T47D (cell line): ENCODE measurements around the gene PCCA.
"Not testable (repeated sequence)": the region's sequence is repeated elsewhere in the genome, so short reads cannot be mapped to it uniquely, and the experiment has no call there.

Experiments used
- DNase-seq, 2 experiments: peaks; one replicate each; pipeline versions ENCODE4 v3.0.0 to v3.0.0-alpha.2; 2011 to 2012; ENCODE audit warnings: low read depth in 1 of 2, low spot score in 1 of 2
- JUND ChIP-seq: IDR thresholded peaks from 2 replicates; pipeline ENCODE4 v1.6.1; 2012; ENCODE audit warnings: low read depth
- in situ Hi-C: cut with HindIII; loops from 2 replicates; pipeline ENCODE4 v1.10.0; 2016; ENCODE audit warnings: low sequenced_read_pairs, low pct_unique_long_range_greater_than_20kb

Gene PCCA

DNA sequence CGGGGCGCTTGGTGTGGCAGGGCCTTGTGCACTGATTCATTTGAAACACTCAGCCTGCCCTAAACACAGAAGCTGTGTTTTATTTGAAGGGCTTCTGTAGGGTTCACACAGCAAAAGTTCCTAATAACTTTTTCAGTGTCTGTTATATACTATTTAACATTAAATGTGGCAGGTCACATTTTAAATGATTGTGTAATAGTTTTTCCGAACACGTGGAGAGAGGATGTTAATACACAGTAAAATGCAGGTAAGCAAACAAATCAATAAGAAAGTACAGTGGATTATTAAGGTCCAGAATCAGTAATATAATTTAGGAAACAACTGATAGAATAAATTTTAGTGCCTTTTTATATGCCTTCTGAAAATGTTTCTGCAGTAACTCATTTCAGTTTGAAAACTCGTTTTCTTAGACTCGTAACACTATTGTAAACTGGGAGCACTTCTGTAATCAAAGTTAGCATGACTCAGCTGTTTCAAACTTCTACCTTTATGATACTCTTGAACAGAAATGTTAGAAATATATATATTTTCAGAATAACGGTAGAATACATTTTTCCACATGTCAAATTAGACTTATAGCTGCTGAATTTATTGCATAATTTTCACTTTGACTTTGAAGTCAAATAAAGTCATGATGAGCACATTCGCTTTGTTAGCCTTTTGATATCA is 429.6 kb downstream of the PCCA start:
- TF ChIP-seq JUND, result no peak
- in situ Hi-C loops, result no loop called here

DNA sequence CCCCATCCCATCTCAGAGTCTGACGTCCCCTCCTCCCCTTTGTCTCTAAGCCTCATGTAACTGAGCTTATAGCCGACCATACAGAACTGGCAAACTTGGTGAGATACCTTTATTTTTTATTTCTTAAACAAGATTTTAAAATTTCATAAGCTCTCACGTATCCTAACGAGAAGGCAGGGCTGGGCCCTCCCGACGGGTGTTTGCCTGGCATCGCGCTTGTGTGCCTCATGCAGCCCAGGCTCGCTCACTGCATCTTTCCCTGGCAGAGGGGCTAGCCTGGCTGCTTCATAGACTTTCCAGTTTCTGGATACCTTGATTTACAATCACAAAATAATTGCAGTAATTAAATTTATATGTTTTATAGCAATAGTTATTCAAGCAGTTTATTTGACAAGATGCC is 430.7 kb downstream of the PCCA start:
- TF ChIP-seq JUND, result no peak
- DNase-seq, result no peak
- in situ Hi-C loops, result no loop called here

More for the DNA sequence above, 429.6 kb downstream of the PCCA start:
- no peak for DNase-seq

GRCh38 chr13:100520936-100521850 is 432.3 kb downstream of the PCCA start:
- no peak for TF ChIP-seq JUND
- no peak for DNase-seq
- in situ Hi-C loops, result no loop called here

DNA sequence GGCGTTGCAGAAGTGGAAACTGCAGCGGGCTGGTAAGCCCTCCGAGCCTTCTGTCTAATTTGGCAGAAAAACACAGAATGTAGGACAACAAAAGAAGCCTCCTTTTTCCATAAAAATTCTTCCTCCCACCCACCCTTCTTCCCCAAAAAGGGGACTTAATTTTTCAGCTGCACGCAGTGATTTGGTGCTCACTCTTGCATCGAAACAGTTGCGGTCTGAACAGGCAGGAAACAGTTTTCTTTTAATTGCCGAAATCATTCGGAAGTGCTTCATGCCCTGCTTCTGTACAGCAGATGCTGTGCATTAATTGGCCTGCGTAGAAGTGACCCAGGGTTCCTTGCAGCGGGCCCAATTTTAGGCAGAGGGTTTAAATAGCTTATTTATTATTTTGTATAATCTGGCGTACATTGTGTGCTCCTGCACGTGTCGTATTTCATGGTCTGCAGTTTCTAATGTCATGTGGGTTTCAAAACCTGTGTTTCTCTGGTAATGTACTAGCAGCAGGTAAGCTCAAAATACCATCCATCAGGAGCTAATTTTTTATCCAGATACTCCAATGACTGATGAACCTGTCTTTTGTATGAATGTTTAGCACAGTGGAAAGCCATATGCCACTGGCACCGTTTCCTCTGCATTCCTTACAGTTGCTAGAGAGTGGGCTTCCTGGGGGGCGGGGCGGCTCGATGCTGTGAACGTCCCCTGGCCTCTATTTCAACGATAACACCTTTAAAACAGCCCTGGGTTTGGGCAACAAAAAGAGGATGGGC is 433.1 kb downstream of the PCCA start:
- no peak for DNase-seq

GRCh38 chr13:100522618-100523309 is 433.9 kb downstream of the PCCA start:
- in situ Hi-C loops, result no loop called here
- DNase-seq, result no peak
- TF ChIP-seq JUND, result no peak

More for the DNA sequence above, 433.1 kb downstream of the PCCA start:
- TF ChIP-seq JUND, result no peak
- in situ Hi-C loops, result no loop called here

DNA sequence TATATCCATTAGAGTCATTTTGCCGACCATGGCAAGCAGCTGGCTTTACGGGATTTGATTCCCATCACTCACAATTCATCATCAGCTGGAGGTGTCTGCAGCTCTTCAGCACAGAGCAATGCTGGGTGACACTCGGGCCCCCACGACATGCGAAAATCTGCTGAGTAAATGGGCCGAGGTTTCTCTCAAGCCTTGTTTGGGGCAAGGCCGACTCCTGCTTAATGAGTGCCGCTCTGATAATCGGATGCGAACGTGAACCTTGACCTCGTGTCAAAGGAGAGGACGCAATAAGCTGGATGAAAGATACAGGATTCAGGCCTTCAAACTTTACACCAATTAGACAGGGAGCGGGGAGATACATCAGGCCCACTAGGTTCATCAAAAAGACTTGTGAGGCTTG is 434.5 kb downstream of the PCCA start:
- in situ Hi-C loops, result no loop called here

GRCh38 chr13:100523981-100524386 is 435.1 kb downstream of the PCCA start:
- no peak for TF ChIP-seq JUND
- DNase-seq, result no peak
- in situ Hi-C loops, result no loop called here

More for the DNA sequence above, 434.5 kb downstream of the PCCA start:
- no peak for TF ChIP-seq JUND
- no peak for DNase-seq

GRCh38 chr13:100524688-100525087 is 435.8 kb downstream of the PCCA start:
- DNase-seq, in situ Hi-C loops: not testable (repeated sequence)

DNA sequence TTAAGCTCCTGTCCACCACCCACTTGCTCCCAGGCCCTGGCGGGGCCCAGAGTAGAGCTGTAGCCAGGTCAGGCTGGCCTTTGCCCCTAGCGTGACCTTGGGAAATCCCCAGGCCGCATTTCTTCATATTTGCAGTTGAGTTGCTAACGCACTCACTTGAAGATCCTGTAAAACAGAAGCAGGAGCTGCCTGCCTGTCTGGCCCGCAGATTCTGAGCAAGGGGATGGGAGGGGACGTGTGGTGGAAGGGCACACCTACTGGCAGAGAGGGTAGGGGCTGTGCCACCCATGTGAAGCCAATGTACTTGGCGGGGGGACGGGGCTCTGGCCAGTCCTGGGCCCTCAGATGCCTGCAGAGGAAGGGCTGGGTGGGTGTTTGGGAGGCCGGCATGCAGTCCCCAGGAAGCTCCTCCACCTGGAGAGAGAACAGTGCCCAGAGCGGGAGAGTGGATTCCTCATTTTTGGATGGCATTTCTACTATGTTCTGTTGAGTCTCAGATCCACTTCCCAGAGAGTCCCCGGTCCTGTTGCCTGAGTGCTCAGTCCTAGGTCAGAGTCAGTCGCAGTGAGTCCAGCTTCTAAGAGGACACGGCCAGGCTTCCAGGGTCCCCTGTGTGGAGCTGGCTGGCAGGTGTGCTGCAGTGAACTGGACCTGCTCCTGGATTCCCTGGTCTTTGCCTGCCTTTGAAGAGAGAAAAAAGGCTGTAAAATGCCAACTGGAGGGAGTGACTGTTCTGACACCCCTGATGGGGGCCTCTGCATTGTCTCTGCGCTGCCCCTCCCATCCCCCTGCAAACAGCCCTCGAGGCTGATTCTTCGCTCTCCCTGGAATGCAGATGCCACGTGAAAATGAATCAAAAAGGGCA is 436.8 kb downstream of the PCCA start:
- DNase-seq, result no peak
- no peak for TF ChIP-seq JUND
- in situ Hi-C loops, result no loop called here

GRCh38 chr13:100526318-100527000 is 437.6 kb downstream of the PCCA start:
- no peak for DNase-seq
- TF ChIP-seq JUND, result no peak
- in situ Hi-C loops, result no loop called here

- in situ Hi-C loops, result no loop called here
- TF ChIP-seq JUND, result no peak
Measured at GRCh38 chr13:100527644-100528043, 438.8 kb downstream of the PCCA start.

More at GRCh38 chr13:100527644-100528043, 438.8 kb downstream of the PCCA start:
- DNase-seq, result no peak
